ENCODE data around the gene GRIK3.

DNA sequence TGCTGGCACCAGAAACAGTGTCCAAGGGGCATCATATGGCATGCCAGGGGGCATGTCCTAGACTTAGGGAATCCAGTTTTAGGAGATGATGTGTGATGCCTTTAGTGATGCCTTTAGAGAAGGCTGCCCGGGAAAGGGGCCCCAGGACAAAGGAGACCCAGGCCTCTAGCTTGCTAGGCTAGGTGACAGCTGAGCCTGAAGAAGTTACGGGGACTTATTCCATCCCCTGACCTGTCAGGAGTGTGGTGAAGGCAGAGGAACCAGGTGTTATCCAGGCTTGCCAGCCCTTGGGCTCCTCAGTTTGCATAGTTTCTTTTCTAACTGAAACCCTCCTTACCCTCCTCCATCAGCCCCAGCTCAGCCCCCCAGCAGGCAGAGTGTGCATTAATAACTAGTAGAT is 281.9 kb downstream of the GRIK3 start:
- TF ChIP-seq, protein P1, sequence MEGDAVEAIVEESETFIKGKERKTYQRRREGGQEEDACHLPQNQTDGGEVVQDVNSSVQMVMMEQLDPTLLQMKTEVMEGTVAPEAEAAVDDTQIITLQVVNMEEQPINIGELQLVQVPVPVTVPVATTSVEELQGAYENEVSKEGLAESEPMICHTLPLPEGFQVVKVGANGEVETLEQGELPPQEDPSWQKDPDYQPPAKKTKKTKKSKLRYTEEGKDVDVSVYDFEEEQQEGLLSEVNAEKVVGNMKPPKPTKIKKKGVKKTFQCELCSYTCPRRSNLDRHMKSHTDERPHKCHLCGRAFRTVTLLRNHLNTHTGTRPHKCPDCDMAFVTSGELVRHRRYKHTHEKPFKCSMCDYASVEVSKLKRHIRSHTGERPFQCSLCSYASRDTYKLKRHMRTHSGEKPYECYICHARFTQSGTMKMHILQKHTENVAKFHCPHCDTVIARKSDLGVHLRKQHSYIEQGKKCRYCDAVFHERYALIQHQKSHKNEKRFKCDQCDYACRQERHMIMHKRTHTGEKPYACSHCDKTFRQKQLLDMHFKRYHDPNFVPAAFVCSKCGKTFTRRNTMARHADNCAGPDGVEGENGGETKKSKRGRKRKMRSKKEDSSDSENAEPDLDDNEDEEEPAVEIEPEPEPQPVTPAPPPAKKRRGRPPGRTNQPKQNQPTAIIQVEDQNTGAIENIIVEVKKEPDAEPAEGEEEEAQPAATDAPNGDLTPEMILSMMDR (IDR thresholded peaks at IDR 0.05): no peak
- TF ChIP-seq ZFX (IDR thresholded peaks at IDR 0.05; ENCODE audit: borderline replicate concordance): no peak

Data from 22Rv1 (cell line).